GM21515 (cell line): ENCODE results near the gene MAPK8IP2.

Experiments
- ATAC-seq: cut with Tn5 transposase; IDR thresholded peaks from one replicate; pipeline ENCODE4 v1.9.1; 2021; ENCODE audit not compliant: unreplicated experiment

Gene MAPK8IP2

DNA sequence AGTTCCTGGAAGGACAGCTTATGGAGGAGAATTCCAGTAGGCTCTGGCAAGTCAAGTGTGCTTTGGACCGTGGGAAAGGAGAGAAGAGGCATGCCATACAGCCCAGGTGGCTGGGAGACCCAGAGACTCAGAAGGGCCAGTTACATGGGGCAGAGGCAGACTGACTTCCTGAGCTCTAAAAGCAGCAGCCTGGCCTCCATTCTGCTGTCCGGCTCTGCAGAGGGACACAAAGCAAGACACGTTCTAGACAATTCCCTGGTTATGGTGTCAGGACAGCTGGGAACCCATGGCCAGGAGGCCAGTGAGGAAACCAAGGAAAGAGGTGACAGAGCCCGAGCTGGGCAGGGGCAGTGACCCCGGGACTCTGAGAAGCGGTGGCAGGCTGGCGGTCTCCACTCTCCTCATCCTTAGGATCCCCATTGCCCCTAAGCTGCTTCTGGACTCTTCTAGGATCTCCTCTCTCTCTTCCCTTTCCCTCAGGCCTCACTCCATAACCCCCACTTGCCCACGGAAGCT is 25.1 kb upstream of the MAPK8IP2 start:
- no peak for ATAC-seq

DNA sequence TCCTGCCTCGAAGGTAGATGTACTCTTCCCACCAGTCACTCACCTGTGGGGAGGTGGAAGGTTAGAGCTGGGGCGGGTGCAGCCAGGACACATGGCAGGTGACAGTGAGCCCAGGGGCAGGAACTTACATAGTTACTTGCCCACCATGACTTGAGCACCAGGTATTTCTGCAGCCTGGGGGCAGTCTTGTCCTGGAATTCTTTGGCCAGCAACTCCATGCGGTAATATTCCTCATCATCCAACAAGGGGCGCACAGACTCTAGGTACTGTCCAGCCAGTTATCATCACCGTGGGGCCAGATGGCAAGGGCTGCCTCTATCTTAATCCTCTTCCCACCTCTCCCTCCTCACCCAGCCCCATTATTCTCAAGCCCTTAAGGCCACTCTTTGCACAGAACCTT is 24.5 kb upstream of the MAPK8IP2 start:
- no peak for ATAC-seq

DNA sequence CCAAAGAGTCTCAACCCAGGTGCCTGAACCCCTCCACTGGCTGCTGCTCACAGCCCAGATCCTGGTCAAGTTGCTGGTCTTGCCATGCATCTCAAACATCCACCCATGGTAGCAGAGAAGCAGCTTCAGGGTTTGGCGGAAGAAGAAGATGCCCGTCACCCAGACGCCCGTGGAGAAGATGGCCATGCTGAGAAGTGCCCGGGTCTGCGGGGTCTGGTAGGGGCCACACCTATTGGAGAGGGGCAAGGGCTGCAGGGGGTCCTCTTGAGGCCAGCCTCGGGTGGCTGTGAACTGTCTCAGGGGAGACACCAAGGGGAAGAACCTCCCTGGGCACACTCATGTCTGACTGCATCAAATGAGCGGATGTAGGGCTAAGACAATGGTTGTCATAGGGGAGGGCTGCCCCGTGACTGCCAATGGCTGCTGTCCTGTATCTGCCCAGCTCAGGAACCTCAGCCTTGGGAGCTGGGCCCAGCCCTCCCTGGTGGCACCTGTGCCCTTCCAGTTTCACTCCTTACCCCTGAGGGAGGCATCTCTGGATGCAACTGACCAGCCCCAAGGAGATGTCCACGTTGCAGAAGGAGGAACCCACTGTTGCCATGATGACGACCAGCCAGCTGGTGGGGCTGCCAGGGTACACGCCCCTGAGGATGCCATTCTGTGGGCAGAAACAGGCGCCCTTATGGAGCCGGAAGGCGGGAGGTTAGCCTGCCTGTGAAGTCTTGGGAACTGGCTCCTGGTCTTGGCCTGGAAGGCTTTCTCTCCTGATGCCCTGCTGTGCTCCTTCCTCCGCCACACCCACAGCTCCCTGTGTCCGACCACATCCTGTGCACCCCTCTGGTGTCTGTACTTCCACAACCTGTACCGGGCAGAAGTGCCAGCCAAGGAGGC is 23.5 kb upstream of the MAPK8IP2 start:
- ATAC-seq: no peak

DNA sequence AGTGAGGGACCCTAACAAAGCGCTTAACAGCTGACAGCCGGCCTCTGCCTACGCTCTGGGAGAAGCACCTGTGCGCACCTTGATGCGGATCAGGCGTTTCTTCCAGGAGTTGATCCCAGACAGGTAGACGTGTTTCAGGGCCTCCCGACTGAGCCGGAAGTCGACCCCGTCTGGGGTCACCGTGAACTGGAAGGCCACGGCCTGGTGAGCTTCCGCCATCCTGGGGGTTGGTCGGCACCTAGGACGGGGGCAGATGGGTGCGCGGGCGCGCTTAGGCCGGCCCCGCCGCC is 23.0 kb upstream of the MAPK8IP2 start:
- no peak for ATAC-seq

DNA sequence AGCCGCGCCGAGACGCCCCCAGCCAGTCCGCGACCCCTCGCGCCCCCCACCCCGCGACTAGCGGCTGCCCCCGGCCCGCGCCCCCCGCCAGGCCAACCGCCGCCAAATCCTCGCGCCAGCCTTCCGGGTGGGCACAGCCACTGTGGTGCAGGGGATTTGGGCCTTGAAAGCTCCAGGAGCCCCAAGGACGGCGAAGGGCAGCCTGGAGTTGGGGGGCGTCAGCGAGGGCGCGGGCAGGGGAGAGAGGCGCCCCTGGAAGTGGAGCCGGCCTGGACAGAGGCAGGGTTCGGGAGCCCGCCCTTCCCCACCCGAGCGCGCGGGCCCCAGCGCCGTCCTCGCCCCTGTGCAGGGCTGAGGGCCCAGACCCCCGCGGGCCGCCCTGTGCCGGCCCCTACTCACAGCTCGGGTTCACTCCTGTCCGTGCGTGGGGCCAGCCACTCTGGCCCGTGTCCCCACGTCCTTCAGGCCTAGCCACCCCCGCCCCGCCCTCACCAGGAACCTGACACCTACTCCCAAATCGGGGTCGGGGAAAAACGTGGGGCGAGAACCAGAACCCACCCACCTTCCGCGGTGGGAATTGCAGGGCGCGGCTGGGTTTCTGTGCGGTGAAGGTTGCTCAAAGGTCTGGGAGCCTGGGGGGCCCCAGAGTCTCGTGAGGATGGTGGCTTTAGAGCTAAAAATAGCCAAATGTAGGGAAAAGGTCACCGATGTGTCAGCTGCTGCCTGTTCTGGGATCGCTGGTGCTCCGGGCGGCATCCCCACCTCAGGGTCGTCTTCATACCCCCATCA is 22.4 kb upstream of the MAPK8IP2 start, which contains the start of gene CPT1B:
TSS of gene CPT1B (minus strand) at position 441 of the 789 bp plus-strand sequence. CDS start 512 bp downstream, outside the sequence.
- ATAC-seq: no peak

DNA sequence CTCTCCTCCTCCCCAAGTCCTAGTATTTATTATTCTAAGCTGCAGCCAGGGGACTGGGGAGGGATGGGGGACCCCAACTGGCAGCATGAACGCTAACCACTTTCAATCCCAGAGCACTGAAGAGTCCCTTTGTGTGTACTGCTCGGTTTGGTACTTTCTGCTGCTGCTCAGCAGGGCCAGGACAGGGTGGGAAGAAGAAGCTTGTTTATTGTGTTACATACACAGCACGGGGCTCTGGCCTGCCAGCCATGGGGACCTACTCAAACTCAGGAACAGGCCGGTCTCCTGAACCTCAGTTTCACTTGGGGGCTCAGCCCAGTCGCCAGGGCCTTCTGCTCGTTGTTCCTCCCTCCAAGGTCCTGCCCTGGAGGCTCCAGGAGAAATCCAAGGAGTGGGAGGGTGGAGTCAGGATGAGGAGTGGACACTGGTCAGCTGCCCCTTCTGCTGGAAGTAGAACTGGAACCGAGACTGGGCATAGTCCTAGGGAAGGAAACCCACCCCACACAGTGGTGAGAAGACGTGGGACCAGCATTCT is 21.8 kb upstream of the MAPK8IP2 start:
- no peak for ATAC-seq

DNA sequence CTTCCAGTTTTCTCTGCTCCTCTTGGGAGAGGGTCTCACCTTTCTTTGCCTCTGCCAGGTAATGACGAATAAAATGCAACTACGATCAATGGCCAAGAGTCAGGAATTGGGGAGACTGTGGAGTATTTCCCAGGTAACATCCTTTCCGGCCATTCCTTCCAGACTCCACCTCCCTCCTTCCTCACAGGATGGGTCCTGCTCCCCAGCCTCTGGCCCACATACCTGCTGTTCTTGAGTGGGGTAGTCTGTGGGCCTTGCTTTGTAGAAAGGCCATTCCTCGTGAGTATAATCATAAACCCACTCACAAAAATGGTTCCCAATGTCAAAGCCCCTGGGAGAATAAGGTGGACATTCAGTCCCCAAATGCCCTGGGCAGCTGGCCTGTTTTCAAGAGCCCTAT is 20.8 kb upstream of the MAPK8IP2 start:
- no peak for ATAC-seq

DNA sequence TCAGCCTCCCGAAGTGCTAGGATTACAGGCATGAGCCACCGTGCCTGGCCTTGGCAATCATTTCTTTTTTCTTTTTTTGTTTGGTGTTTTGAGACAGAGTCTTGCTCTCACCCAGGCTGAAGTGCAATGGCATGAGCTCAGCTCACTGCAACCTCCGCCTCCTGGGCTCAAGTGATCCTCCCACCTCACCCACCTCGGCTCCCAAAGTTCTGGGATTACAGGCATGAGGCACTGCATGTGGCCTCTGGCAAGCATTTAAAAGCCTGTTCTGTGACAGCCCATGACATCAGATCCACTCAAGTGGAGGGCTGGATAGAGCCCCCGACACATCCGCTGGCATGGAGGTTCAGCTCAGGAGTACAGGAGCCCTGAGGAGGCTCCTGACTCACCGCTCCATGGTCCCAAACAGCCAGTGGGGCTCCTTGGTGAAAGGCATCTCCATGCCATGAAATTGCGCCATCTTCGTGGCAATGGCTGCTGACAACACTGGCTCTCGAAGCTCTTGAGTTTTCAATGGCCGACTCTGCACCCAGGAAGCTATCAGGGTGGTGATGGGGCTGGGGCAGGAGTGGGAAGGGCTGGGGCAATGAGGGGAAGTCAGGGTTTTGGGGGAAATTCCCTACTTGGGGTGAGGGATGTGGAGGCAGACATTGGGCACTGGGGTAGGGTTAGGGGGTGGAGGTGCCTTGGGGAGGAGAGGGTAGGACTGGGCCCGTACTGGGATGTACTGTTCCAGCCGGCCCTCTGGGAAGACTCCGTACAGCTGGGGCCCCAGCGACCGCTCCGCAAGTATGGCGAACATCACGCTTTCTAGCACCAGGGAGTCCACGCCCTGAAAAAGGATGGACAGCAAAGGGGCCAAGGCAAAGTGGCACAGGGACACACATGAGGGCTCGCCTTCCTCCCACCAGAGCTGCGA is 19.3 kb upstream of the MAPK8IP2 start:
- ATAC-seq: no peak

DNA sequence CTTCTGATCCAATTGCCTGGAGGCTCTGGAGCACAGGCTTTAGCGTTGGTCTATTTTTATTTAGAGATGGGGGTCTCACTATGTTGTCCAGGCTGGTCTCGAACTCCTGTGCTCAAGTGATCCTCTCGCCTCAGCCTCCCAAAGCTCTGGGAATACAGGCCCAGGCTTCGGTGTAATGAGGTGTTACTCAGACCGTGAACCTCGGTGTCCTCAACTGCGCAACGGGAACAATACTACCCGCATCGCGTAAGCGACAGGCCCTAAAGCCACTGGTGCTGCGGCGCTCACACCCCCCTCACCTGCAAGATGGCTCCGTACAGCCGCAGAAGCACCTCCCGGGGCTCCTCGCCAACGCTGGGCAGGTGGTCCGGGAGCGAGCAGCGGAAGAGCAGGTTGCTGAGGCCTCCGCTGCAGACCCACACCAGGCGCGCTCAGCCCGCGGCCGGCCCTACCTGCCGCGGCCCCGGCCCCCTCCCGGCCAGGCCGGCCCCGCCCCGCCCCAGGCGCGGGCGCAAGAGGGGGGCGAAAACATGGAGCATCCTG is 18.6 kb upstream of the MAPK8IP2 start:
- peak; percentile 11 for ATAC-seq

DNA sequence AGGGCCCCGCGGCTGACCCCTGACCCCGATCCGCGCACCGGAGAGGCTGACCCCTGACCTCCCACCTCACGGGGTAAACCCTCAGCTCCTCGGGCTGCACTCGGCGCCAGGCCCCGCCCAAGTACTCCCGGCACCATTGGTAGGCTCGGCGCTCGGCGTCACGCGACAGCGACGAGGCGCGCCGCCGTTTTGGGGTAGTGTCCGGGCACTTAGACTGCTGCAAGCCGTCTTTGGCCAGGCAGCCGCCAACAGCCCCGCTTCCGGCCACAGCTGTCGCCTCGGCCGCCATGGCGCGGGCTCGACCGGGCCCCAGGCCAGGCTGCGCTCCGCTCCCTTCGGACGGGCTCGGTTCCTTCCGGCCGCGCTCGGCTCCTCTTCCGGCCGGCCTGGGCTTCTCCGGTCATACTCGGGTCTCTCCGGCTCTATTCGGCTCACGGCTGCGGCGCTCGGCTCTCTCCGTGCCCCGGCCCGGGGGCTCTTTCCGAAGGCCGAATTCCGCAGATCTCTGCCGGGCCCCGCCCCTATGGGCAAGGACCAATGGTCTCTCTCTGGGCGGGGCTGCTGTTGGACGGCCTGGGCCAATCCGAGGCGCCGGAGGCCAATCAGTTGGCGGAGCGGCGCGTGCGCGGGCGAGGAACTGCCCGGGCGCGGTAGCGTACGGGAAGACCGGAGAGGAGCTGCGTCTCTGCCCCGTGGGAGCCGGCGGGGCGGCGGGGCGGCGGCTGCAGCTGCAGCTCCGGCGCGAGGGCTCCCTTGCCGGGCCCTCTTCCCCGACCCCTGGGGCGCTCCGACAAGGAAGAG is 17.9 kb upstream of the MAPK8IP2 start, which contains the start of gene CHKB:
TSS of gene CHKB (minus strand) at position 357 of the 801 bp plus-strand sequence. CDS start at position 289, 68 bp downstream.
- peak; percentile 88 for ATAC-seq

DNA sequence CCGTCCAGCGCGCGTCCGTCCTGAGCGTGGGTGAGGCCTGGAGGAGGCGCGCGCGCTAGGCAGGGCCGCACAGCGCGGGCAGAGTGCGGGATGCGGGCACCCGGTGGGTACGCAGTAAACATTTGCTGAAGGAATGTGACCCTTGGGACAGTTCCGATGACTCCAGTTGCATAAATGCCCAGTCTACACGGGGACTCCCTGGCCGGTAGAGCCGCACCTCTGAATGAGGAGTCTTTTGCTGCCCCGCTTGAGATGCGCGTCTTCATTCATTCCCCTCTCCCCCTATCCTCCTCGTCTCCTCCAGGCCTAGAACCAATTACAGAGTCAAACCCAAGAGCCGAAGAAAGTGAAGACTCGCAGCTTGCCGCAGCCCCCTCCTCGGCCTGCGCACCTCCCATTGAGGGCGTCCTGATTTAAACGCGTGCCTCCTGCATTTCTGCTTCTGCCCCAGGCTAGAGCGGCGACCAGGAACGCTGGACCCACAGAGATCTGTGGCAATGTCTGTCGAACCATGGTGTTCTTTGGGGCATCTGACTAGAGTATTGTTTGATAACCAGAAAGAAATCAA is 17.2 kb upstream of the MAPK8IP2 start:
- peak; percentile 19 for ATAC-seq

DNA sequence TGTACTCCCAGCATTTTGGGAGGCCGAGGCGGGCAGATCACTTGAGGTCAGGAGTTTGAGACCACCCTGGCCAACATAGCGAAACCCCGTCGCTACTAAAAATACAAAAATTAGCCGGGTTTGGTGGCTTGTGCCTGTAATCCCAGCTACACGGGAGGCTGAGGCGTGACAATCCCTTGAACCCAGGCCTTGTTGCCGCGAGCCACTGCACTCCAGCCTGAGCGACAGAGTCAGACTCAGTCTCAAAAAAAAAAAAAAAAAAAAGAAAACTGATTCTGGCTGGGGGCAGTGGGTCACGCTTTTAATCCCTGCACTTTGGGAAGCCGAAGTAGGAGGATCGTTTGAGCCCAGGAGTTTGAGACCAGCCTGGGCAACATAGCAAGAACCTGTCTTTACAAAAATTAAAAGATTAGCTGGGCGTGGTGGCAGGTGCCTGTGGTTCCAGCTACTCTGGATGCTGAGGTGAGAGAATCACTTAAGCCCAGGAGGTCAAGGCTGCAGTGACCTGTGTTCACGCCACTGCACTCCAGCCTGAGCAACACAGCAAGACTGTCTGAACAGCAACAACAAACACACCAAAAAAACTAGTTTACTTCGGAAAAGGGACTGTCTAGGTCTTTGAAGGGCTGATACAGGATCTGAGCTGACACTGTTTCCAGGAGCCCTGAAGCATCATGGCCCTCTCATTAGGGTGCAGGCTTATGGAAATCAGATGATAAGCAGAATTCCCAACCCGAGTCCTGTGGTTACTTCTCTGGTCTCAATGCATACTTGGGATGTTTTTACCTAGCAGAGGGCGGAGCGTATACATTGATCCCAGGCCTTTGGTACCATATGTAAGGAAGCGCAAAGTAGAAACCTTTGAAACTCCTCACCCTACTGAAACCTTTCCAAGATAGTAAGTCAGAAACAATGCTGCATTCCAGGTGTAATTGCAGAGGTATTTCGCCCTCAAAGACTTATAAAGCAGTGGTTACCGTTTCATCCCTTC is 16.2 kb upstream of the MAPK8IP2 start:
- no peak for ATAC-seq

DNA sequence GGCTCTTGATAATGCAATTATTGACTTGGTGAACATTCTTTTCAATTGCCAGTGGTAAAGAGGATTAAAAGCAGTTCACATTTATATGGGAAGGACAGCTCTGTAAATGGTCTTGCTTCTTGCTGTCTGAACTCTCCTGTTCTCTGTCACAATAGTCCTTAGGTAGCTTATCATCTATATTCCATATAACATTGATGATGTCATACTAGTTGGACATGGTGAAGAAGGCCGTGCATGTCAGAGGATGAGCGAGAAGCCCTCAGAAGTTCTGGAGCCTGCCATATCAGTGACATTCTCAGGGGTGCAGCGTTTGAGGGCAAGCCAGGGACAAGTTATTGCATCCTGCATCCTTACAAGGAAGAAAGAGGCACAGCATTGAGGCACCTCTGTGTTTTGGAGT is 15.4 kb upstream of the MAPK8IP2 start:
- ATAC-seq: no peak

DNA sequence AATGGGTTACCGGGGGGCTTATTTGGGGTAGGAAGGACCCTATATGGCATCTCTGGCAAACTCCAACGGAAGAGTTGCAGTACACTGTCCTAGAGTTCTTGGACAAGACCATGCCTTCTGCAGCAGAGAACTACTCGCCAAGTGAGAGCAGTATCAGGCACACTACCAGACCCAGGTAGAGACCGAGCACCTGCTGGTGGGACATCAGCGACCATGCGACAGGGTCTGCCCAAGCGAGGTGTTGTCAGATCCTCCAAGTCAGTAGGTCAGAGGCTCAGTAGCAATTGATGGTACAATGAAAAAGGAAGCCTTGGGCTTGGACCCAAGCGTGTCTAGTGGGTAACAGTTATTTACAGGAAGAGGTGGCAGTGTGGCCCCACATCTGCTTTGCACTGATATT is 14.8 kb upstream of the MAPK8IP2 start:
- ATAC-seq: no peak

DNA sequence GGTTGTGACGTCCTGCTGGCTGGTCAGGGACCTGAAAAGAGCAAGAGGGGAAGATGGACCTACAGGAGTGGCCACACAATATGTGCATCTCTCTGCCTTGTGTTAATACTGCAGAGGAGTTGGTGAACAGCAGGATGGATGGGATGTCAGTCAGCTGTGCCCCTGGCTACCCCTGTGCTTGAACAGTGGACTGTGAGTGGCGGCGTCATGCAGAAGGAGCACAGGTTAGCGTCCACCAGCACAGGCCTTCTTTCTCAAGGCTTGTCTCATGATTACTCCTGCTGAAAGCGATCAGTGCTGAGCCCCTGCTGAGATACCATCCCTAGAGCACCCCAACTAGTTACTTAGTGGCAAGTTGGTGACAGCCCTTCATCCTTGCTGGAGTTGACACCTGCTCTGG is 14.2 kb upstream of the MAPK8IP2 start:
- ATAC-seq: no peak

DNA sequence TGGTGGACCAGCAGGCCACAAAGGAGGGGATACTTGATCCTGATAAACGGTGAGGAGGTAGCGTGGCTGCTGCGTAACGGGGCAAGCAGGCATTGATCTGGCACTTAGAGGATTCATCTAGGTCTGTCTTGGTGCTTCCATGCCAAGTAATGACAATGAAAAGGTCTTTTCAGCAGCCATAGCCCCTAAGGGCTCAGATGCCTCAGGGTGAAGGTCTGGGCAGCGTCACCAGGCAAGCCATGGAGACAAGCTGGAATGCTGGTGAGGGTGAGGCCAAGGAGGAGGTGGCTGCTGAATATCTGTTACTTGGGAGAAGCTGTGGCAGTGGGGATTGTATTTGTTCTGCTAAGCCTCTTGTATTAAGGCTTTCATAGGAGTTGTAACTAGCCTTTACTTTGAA is 13.2 kb upstream of the MAPK8IP2 start:
- no peak for ATAC-seq

DNA sequence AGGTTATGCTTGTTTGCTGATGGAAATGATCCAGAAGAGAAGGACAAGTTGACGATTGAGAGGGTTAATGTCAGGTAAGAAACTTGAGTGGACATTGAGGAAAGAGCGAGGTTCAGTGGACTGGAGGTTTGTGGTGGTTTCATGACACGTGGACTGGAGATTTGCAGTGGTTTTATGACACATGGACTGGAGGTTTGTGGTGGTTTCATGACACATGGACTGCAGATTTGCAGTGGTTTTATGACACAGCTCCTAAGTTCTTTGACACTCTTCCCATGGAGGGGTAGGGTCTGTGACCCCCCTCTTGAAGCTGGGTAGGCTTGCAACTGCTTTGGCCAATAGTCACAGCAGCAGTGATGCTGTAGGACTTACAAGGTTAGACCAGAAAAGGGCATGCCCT is 5.4 kb upstream of the MAPK8IP2 start:
- ATAC-seq: no peak

DNA sequence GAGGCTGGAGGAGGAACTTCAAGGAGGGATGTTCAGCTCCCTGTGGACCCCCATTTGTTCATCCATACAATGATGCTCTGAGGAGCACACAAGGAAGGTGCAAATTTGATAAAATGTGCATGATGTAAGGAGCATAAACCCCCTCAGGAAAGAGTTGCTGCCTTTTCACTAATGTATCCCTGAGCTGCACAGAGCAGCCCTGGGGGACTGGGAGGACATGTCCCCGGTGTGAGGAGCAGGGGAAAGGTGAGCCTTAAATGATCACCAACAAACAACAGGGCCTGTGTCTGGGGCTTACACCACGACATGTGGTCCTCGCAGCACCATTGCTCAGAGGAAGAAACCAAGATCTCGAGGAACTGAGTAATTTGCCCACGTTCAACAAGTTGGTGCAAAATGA is 3.5 kb upstream of the MAPK8IP2 start:
- no peak for ATAC-seq
